Activated CD8-positive, alpha-beta memory T cell treated with anti-CD3 and anti-CD28 coated beads for 36 hours (primary cell): ENCODE results near the gene KCNJ14. TPM values are rescaled to one million over a fixed set of nuclear protein-coding genes. Genes with fewer than 3 reads are reported as not detected.

ENCODE experiments used
- CTCF ChIA-PET: fragments of 350-600 bp; sonication (Branson Sonifier 250); formaldehyde crosslinking; loops from one replicate; lab custom pipeline; 2021; ENCODE audit warnings: antibody characterized with exemption; lab: Charles Lee
- POLR2A ChIA-PET: fragments of 350-600 bp; sonication (Branson Sonifier 250); formaldehyde crosslinking; loops from one replicate; lab custom pipeline; 2021; ENCODE audit warnings: antibody characterized with exemption; lab: Charles Lee
- total RNA-seq, 2 experiments: library from RNA; stranded (reverse); gene quantifications; one replicate each; pipeline ENCODE4 v1.2.3, GENCODE V29; 2021

The KCNJ14 gene
- total RNA-seq, 2 experiments from 2014 or later: 1.6 TPM

DNA sequence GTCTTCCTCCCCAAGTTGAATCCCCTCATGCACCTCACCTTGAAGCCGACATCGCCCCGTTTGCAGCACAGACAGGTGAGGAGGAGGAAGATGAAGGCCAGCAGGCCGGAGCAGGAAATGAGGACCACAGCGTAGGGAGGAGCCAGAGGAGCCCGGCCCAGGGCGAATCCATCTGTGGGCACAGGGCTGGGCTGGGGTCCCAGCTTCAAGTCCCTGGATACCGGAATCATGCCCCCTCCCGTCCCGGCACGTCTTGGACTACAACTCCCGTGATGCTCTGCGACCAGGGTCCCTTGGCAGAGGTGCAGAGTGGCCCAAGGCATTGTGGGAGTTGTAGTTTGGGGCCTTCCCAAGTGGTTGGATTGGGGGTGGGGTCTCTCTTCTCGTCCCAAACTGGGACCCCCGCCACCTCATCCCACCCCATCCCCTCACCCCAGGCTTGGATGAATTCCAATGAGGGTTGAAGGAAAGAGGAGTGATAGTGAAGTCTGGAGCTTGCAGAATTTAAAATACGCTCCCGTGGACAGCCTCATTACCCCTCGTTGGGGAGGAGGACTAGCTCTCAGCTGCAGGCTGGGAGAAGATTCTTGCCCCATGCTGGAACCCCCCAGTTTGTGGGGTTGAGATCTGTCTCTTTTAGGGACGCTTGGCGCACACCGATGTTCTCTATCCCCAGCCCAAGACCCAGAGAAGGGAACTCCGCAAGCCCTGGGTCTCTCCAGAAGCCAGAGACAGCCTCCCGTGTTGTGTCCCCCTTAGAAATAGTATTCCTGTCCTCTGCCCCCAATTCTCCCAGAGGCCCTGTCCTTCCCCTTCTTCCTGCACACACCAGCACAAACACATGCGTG lies 55.3 kb downstream of the KCNJ14 start:
- CTCF ChIA-PET: interaction anchor here (0.6 to 3.7 kb wide), 3 partner anchors 21 to 1477 kb away, joined by 3 to 15 read pairs (median 4); no protein-coding TSS in a partner anchor
- POLR2A ChIA-PET: no interaction called here

DNA sequence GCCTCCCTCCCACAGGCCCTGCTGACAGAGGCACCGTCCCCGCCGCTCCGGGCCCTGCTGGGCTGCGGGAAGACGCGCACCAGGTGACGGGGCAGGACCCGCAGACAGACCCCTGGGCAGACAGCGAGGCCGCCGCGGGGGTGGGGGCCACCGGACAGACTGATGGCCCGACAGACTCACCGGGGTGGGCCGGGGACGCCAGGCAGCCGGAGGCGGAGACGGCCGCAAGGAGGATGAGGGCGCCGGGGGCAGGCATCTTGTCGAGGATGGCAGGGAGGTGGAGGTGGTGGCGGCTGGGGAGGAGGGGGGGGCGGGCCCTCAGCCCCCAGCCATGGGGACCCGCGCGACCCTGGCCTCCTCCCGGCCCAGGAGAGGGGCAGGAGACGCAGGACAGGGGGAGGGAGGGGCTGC lies 56.0 kb downstream of the KCNJ14 start:
- CTCF ChIA-PET: interaction anchor here (0.6 kb wide), 1 partner anchor 1478 kb away, joined by 3 read pairs; no protein-coding TSS in a partner anchor
- POLR2A ChIA-PET: no interaction called here

DNA sequence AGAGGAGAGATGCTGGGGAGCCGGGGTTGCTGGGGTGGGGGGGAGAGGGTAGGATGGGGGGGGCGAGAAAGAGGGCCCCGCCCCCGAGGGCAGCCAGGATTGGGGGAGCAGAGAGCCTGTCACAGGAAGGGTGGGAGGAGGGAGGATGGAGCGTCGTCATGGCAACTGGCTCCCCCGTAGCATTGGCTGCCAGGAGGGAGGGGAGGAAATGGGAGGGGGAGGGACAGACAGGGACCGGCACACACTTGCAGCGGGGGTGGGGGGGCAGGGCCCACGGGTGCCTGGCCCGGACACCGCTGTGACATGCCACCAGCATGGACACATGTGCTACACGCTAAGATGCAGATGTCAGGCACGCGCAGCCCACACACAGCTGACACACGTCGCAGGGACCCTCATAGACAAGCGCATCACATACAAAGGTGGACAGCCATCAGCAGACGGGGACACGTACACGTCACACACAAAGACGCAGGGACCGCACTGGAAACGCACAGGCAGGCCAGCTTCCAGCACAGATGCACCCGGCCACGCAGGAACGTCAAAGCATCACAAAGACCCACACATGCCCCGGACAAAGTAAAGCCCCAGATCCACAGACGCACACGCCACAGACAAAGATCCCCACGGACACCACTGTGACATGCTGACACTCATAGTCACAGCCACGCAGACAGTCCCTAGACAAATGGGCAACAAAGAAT lies 56.6 kb downstream of the KCNJ14 start, which contains the start of gene LMTK3:
LMTK3 (minus strand) TSS at position 36 of the 704 bp plus-strand sequence. CDS start 259 bp downstream, outside the sequence.
- ChIA-PET CTCF (no interaction called here), POLR2A (no interaction called here)

DNA sequence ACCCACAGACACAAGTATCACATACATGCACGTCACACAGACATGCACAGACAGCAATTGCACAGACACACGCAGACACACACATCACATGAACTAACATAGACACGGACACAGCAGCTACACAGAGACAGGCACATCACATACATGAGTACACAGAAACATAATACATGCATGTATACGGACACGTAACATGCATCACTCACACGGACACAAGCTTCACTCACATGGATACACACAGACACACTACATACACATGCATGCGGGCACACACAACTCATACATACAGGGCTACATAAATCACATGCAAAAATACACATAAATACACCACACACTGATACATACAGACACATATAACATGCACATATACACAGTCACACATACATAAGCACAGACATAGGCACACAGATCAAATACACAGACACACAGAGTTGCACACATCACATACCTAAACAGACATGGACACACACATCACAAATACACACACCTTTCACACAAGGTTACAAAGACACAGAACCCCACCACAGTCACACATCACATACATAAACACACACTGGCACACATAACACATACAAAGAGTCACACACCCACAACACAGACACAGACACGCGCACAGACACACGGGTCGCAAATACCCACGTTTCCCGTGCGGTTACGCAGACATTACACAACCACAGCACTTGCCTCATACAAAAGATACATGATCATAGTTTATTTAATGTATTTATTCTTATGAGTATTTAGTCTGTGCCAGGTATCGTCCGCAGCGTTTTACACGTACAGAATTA lies 57.3 kb downstream of the KCNJ14 start:
- ChIA-PET POLR2A (no interaction called here), CTCF (interaction anchor here (1.0 kb wide), 1 partner anchor 77 kb away, joined by 3 read pairs; no protein-coding TSS in a partner anchor)

DNA sequence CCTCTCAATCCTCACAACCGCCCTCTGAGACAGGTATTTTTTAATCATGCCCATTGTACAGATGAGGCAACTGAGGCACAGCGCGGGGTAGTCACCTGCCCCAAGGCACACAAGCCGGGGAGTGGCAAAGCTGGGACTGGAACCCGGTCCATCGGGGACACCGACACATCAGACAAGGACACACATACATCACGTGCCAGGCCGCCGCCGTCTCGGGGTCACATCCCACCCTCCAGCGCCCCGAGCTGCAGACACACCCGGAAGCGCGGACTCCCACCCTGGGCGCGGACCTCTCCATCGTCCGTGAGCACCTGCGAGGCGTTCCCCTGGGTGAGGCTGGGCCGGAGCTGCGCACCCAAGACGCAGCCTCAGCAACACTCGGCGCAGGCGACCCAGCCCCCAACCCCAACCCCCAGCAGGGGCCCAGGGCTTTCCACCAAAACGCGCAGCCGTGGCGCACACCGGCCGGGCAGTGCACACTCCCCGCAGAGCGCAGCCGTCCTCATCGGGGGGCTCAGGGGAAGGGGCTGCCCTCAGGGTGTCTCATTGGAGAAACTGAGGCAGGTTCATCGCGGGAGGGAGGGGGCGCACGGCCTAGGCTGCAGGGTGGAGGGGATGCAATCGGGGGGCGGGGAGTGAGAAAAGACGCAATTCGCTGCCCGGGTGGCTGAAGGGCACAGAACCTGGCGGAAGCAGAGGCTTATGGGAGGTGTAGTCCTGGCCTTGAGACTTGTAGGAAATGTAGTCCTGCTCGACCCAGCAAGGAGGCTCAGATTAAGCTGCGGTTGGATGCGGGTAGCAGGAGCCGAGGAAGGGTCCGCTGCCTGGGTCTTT lies 58.1 kb downstream of the KCNJ14 start:
- ChIA-PET POLR2A (interaction anchor here (0.6 to 0.9 kb wide), 3 partner anchors 10 to 72 kb away, joined by 3 read pairs; no protein-coding TSS in a partner anchor), CTCF (interaction anchor here (0.7 to 1.7 kb wide), 6 partner anchors 11 to 122 kb away, joined by 3 to 5 read pairs (median 3); partner anchors contain the start of gene KDELR1)

DNA sequence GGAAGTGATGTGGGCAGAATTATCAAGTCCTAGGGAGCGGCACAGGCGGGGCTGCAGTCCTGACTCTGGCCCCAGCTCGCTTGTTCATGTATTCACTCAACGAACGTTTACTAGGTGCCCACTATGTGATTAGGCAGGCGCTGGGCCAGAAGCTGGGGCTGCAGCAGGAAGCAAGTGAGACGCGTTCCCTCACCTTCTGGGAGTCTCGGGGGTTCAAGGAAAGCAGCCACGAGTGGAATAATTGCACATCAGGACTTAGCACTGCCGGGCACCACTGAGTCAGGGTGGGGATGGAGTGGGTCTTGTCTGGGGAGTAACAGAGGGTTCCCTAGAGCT lies 58.7 kb downstream of the KCNJ14 start:
- ChIA-PET POLR2A (interaction anchor here (0.7 to 0.9 kb wide), 2 partner anchors 59 to 71 kb away, joined by 3 read pairs; no protein-coding TSS in a partner anchor), CTCF (interaction anchor here (0.7 to 1.7 kb wide), 6 partner anchors 12 to 123 kb away, joined by 3 to 6 read pairs (median 4); partner anchors contain the start of gene KDELR1)

DNA sequence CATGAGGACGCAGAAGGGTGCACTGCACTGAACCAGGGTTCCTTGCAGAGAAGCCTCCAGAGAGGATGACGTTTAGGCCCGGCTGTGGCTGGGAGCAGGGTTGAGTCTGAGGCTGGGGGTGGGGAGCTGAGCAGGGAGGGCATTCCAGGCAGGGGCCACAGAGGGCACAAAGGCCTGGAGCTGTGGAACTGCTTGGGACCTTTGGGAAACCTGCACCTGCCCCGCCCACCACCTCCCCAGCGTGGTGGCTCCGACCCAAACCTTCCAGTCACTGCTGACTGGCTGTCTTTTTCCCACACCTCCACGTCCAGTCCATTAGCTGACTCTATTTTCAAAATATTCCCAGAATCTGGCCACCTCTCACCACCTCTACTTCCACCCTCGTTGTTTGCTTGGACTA lies 61.2 kb downstream of the KCNJ14 start:
- CTCF ChIA-PET: interaction anchor here (0.8 to 1.6 kb wide), 2 partner anchors 9 to 72 kb away, joined by 3 read pairs; no protein-coding TSS in a partner anchor
- POLR2A ChIA-PET: no interaction called here

Other genes starting within 250 kb of the KCNJ14 start
- 100 to 1,000 TPM; 123 to 125 TPM for gene CARD8, start 199.7 kb upstream of the KCNJ14 start, total RNA-seq
- under 1 TPM; 0.21 to 0.38 TPM for gene ZNF114, start 185.5 kb upstream of the KCNJ14 start, total RNA-seq
- 100 to 1,000 TPM; 227 to 244 TPM for gene EMP3, start 130.0 kb upstream of the KCNJ14 start, total RNA-seq
- 10 to 100 TPM; 12.7 to 14.1 TPM for gene TMEM143, start 91.6 kb upstream of the KCNJ14 start, total RNA-seq
- gene SYNGR4, start 91.2 kb upstream of the KCNJ14 start, total RNA-seq: not detected
- gene KDELR1, start 64.0 kb upstream of the KCNJ14 start, total RNA-seq: 10 to 100 TPM; 78.5 to 80.5 TPM
- under 1 TPM; 0.15 to 0.17 TPM for gene GRIN2D, start 61.9 kb upstream of the KCNJ14 start, total RNA-seq
- gene GRWD1, start 9.6 kb upstream of the KCNJ14 start, total RNA-seq: 100 to 1,000 TPM in 1 of 2 experiments, 10 to 100 TPM in 1; 98.5 to 102 TPM
- gene CYTH2, start 13.8 kb downstream of the KCNJ14 start, total RNA-seq: 10 to 100 TPM; 23.1 to 25.9 TPM
- 1 to 10 TPM; 3.0 to 3.8 TPM for gene LMTK3, start 56.3 kb downstream of the KCNJ14 start, total RNA-seq
- not detected for gene SULT2B1, start 96.6 kb downstream of the KCNJ14 start, total RNA-seq
- gene SPACA4, start 151.2 kb downstream of the KCNJ14 start, total RNA-seq: not detected
- gene FAM83E, start 159.5 kb downstream of the KCNJ14 start, total RNA-seq: 1 to 10 TPM; 4.6 to 5.7 TPM
- gene RPL18, start 163.6 kb downstream of the KCNJ14 start, total RNA-seq: 1,000 to 10,000 TPM; 1,763 to 1,800 TPM
- gene SPHK2, start 163.9 kb downstream of the KCNJ14 start, total RNA-seq: 10 to 100 TPM; 35.4 to 35.7 TPM
- gene DBP, start 181.8 kb downstream of the KCNJ14 start, total RNA-seq: 1 to 10 TPM; 9.0 to 9.9 TPM
- gene CA11, start 190.6 kb downstream of the KCNJ14 start, total RNA-seq: 10 to 100 TPM; 11.2 to 11.3 TPM
- under 1 TPM; 0.06 to 0.19 TPM for gene NTN5, start 217.4 kb downstream of the KCNJ14 start, total RNA-seq
- not detected for gene FUT2, start 240.4 kb downstream of the KCNJ14 start, total RNA-seq